Natural killer cell (primary cell): ENCODE measurements around the gene SDE2. TPM values are rescaled to one million over a fixed set of nuclear protein-coding genes. Genes with fewer than 3 reads are reported as not detected.

ENCODE experiments used
- ATAC-seq, 3 donors: fragments of 150-1000 bp in 2 of 3; fragments of 200-7000 bp in 1 of 3; cut with Tn5 transposase; 1 replicate in 1 of 3; 2 replicates in 2 of 3; pipeline ENCODE4 v1.10.0; 2021; ENCODE audit warnings: mild to moderate bottlenecking in 2 of 3, moderate library complexity in 2 of 3
- DNase-seq, 2 donors: peaks; one replicate each; pipeline versions ENCODE4 v3.0.0 to v3.0.0-alpha.2; 2013 to 2021; ENCODE audit warnings: mixed read lengths in 1 of 2
- H3K27ac ChIP-seq: one replicate; pipeline ENCODE4 v1.5.1; 2013; ENCODE audit warnings: mild to moderate bottlenecking, low read length
- H3K27me3 ChIP-seq: one replicate; pipeline ENCODE4 v1.6.1; 2013; ENCODE audit warnings: low read length; ENCODE audit not compliant: control insufficient read depth, insufficient read depth
- H3K36me3 ChIP-seq: one replicate; pipeline ENCODE4 v1.6.1; 2013; ENCODE audit warnings: low read length; ENCODE audit not compliant: control insufficient read depth, insufficient read depth
- H3K4me1 ChIP-seq: one replicate; pipeline ENCODE4 v1.6.1; 2013; ENCODE audit warnings: low read length; ENCODE audit not compliant: control insufficient read depth, insufficient read depth
- H3K4me3 ChIP-seq: one replicate; pipeline ENCODE4 v1.5.1; 2013; ENCODE audit warnings: low read length
- H3K9me3 ChIP-seq: one replicate; pipeline ENCODE4 v1.6.1; 2013; ENCODE audit warnings: low read length; ENCODE audit not compliant: control insufficient read depth, insufficient read depth
- H3K27ac Mint-ChIP-seq, 2 donors: one replicate each; pipeline ENCODE4 v1.8.0; 2022; ENCODE audit warnings: mild to moderate bottlenecking in 2 of 2, mixed read lengths in 2 of 2, moderate library complexity in 1 of 2
- H3K27me3 Mint-ChIP-seq, 2 donors: one replicate each; pipeline ENCODE4 v1.8.0; 2022; ENCODE audit warnings: low read depth in 2 of 2, mixed read lengths in 2 of 2
- H3K36me3 Mint-ChIP-seq: one replicate; pipeline ENCODE4 v1.8.0; 2022; ENCODE audit warnings: mixed read lengths
- H3K4me1 Mint-ChIP-seq, 2 donors: one replicate each; pipeline ENCODE4 v1.8.0; 2022; ENCODE audit warnings: mixed read lengths in 2 of 2
- H3K4me3 Mint-ChIP-seq: one replicate; pipeline ENCODE4 v1.8.0; 2022; ENCODE audit warnings: mild to moderate bottlenecking, moderate library complexity, mixed read lengths
- H3K9me3 Mint-ChIP-seq, 2 donors: one replicate each; pipeline ENCODE4 v1.8.0; 2022; ENCODE audit warnings: mixed read lengths in 2 of 2
- CTCF ChIP-seq: fragments of 200-600 bp; IDR thresholded peaks from one replicate; pipeline ENCODE4 v1.8.0; 2022; ENCODE audit warnings: antibody characterized with exemption
- WGBS: methylation state at CpG from one replicate; pipeline ENCODE4 v1.1.7; 2013; ENCODE audit warnings: missing lambda C conversion rate; ENCODE audit not compliant: insufficient coverage; 5-methylcytosine and 5-hydroxymethylcytosine counted together
- intact Hi-C: fragments of 100-400 bp; cut with micrococcal nuclease; formaldehyde crosslinking; loops from one replicate; pipeline ENCODE4 v1.14.2; 2022
- total RNA-seq, 4 donors: library from RNA; stranded (reverse); fragments of 120-200 nt in 1 of 4; gene quantifications; one replicate each; pipeline versions ENCODE4 v1.2.3 to v1.2.4, GENCODE V29; 2013 to 2022

SDE2 gene
- total RNA-seq, 3 donors from 2014 or later (not counting 1 experiment from before 2014, with no cell fraction given) = 52.5 to 62.7 (median 53.6) TPM

DNA sequence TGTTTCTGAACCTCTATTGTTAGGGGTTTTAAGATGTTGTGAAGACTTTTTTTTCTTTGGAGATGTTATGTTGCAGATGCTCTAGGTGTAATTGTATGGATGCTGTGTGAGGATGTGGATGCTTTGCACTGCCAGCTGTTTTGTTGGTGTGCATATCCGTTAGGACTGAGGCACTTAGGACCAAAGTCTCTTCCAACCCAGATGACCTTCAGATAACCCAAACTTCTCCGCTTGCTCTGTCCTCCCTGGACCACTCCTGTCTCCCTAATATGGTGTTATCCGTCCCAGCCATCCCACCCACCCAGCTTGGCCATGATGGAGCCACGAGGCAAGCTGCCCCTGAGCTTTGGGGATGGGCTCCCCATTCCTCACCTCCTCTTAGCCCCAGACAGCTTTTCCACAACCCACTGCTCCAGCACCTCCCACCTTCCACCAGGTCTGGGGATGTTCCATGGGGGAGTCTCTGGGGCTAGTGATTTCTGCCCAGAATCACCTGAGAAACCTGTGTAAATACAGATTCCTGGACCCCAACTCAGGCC lies 53.0 kb downstream of the SDE2 start:
- H3K4me3 ChIP-seq = no peak overlapping the region
- Mint-ChIP-seq H3K27ac (no peak overlapping the region), H3K9me3 (no peaks in the 10 kb centered on the region), H3K36me3 (no peaks in the 10 kb centered on the region), H3K4me3 (no peak overlapping the region), H3K27me3 (peaks cover 17 to 18% of the 10 kb centered on the region in 2 donors), H3K4me1 (peaks cover 20 to 33% of the 10 kb centered on the region in 2 donors)
- intact Hi-C loops = no loop called here
- DNase-seq = no peak
- peaks cover 20% of the 10 kb centered on the region for H3K4me1 ChIP-seq
- 86% methylated on average over 4 of the region's 4 CpGs for WGBS
- no peak overlapping the region for H3K27ac ChIP-seq
- no peak for TF ChIP-seq CTCF
- ATAC-seq = no peak
- H3K36me3 ChIP-seq = no peaks in the 10 kb centered on the region
- no peaks in the 10 kb centered on the region for H3K9me3 ChIP-seq
- H3K27me3 ChIP-seq = no peaks in the 10 kb centered on the region

DNA sequence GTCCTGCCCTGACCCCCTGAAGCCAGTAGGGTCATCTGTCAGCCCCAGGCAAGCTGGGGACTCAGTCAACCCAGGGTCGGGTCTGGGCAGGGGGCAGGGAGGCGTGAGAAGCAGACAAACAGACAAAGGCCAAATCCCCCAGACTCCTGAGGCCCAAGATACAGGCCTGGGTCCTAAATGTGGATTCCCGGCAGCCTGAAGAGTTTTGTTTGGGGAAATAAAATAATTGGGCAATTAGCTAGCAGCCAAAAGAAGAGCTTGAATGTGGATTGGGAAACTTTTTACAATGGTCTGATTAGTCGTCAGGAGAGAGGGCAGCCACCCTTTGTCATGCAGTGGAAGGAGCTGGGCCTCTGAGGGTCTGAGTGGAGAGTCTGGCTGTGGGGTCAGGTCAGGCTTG lies 53.6 kb downstream of the SDE2 start:
- H3K9me3 ChIP-seq = no peaks in the 10 kb centered on the region
- Mint-ChIP-seq H3K36me3 (no peaks in the 10 kb centered on the region), H3K9me3 (no peaks in the 10 kb centered on the region), H3K4me1 (peaks cover 20 to 27% of the 10 kb centered on the region in 2 donors), H3K27ac (no peak overlapping the region), H3K27me3 (peaks cover 12% of the 10 kb centered on the region in 2 donors), H3K4me3 (no peak overlapping the region)
- intact Hi-C loops = no loop called here
- no peak overlapping the region for H3K4me3 ChIP-seq
- no peaks in the 10 kb centered on the region for H3K36me3 ChIP-seq
- TF ChIP-seq CTCF = no peak
- WGBS = 92% methylated on average over 4 of the region's 4 CpGs
- DNase-seq (no peak), ATAC-seq (no peak)
- no peak overlapping the region for H3K27ac ChIP-seq
- no peaks in the 10 kb centered on the region for H3K27me3 ChIP-seq
- H3K4me1 ChIP-seq = peaks cover 20% of the 10 kb centered on the region

DNA sequence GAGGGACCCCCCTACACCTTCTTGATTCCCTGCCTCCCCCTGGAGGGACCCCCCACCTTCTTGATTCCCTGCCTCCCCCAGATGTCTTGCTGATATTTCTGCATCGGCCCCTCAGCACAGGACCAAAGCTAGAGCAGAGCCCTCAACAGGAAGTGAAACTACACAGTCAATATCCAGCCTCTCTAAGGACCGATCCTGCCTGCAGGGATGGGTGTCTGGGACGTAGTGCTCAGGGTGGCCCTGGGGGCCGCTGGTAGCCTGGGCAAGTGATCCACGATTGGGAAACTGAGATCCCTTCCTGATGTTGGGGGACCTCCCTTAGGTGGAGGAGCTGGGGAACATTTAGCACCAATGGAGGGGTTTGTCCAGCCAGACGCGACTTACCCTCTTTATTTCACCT lies 54.2 kb downstream of the SDE2 start:
- Histone ChIP-seq H3K27ac (no peak overlapping the region), H3K36me3 (no peaks in the 10 kb centered on the region), H3K27me3 (no peaks in the 10 kb centered on the region), H3K9me3 (no peaks in the 10 kb centered on the region), H3K4me3 (no peak overlapping the region), H3K4me1 (peaks cover 20% of the 10 kb centered on the region)
- no peak for TF ChIP-seq CTCF
- Mint-ChIP-seq H3K27me3 (peaks cover 6 to 8% of the 10 kb centered on the region in 2 donors), H3K9me3 (no peaks in the 10 kb centered on the region), H3K4me3 (peak overlapping the region; percentile 57), H3K4me1 (peaks cover 20 to 26% of the 10 kb centered on the region in 2 donors), H3K36me3 (no peaks in the 10 kb centered on the region), H3K27ac (peak overlapping the region in 1 of 2 donors; percentile 85)
- intact Hi-C loops = no loop called here
- DNase-seq (no peak), ATAC-seq (peak in 2 of 3 donors; percentile 57)
- WGBS = 41% methylated on average over 7 of the region's 7 CpGs

- peaks cover 6 to 8% of the 10 kb centered on the region in 2 donors for H3K27me3 Mint-ChIP-seq
- H3K4me1 Mint-ChIP-seq = peaks cover 20 to 26% of the 10 kb centered on the region in 2 donors
- intact Hi-C loops = no loop called here
- 48% methylated on average over 2 of the region's 2 CpGs for WGBS
- DNase-seq (no peak), ATAC-seq (peak; percentile 46 to 74 (median 62))
- no peaks in the 10 kb centered on the region for H3K9me3 ChIP-seq
- peak overlapping the region; percentile 57 for H3K4me3 Mint-ChIP-seq
- no peaks in the 10 kb centered on the region for H3K36me3 Mint-ChIP-seq
- H3K4me1 ChIP-seq = peaks cover 20% of the 10 kb centered on the region
- TF ChIP-seq CTCF = no peak
- H3K27me3 ChIP-seq = no peaks in the 10 kb centered on the region
- H3K9me3 Mint-ChIP-seq = no peaks in the 10 kb centered on the region
- no peaks in the 10 kb centered on the region for H3K36me3 ChIP-seq
- H3K27ac ChIP-seq = no peak overlapping the region
- H3K4me3 ChIP-seq = no peak overlapping the region
- H3K27ac Mint-ChIP-seq = peak overlapping the region; percentile 45 to 85
Measured at GRCh38 chr1:225944387-225944786, 54.8 kb downstream of the SDE2 start.
